OCI-LY3 (cell line): ENCODE measurements around the gene CMKLR1.

ENCODE experiments used
- EZH2phosphoT487 ChIP-seq: fragments of 200-600 bp; shearing (Covaris generic); IDR thresholded peaks from 2 replicates; pipeline ENCODE4 v1.6.1; 2018; ENCODE audit warnings: antibody characterized with exemption, mixed run types, low read depth
- TF ChIP-seq, protein P1 (sequence below): fragments of 200-600, 300-600 bp; sonication (generic); IDR thresholded peaks from 2 replicates; pipeline ENCODE4 v1.5.1; 2014; ENCODE audit warnings: antibody characterized with exemption, low read length, low read depth

DNA sequence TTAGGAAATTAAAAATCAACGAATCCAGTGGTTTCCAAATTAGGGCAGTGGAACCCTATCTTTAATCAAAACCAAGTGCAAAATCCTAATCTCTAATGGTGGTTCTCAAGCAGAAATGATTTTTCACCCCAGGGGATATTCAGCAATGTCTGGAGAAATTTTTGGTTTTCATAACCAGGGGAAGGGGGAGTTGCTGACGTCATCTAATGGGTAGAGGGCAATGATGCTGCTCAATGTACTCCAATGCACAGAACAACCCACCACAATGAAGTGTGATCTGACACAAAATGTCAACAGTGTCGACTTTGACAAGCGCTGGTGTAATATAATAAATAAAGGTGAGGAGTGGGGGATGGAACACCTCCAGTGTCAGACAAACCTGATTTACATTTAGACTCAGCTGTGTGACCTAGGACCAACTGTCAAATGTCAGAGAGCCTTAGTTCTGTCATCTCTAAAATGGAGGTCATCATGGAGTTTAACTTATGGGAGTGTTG lies 81.5 kb downstream of the CMKLR1 start:
- TF ChIP-seq, protein P1, sequence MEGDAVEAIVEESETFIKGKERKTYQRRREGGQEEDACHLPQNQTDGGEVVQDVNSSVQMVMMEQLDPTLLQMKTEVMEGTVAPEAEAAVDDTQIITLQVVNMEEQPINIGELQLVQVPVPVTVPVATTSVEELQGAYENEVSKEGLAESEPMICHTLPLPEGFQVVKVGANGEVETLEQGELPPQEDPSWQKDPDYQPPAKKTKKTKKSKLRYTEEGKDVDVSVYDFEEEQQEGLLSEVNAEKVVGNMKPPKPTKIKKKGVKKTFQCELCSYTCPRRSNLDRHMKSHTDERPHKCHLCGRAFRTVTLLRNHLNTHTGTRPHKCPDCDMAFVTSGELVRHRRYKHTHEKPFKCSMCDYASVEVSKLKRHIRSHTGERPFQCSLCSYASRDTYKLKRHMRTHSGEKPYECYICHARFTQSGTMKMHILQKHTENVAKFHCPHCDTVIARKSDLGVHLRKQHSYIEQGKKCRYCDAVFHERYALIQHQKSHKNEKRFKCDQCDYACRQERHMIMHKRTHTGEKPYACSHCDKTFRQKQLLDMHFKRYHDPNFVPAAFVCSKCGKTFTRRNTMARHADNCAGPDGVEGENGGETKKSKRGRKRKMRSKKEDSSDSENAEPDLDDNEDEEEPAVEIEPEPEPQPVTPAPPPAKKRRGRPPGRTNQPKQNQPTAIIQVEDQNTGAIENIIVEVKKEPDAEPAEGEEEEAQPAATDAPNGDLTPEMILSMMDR, result no peak
- TF ChIP-seq EZH2phosphoT487, result no peak
